Endometrium (tissue), 2 donors: Measurements from ENCODE around the gene DCAF8.

ENCODE experiments used
- FAIRE-seq: peaks from 2 replicates; lab custom pipeline; 2012; peaks lifted over from hg19 to GRCh38; lab: Jason Lieb, UNC
- donor health status: control.
- donor health status: control.

DCAF8 gene

DNA sequence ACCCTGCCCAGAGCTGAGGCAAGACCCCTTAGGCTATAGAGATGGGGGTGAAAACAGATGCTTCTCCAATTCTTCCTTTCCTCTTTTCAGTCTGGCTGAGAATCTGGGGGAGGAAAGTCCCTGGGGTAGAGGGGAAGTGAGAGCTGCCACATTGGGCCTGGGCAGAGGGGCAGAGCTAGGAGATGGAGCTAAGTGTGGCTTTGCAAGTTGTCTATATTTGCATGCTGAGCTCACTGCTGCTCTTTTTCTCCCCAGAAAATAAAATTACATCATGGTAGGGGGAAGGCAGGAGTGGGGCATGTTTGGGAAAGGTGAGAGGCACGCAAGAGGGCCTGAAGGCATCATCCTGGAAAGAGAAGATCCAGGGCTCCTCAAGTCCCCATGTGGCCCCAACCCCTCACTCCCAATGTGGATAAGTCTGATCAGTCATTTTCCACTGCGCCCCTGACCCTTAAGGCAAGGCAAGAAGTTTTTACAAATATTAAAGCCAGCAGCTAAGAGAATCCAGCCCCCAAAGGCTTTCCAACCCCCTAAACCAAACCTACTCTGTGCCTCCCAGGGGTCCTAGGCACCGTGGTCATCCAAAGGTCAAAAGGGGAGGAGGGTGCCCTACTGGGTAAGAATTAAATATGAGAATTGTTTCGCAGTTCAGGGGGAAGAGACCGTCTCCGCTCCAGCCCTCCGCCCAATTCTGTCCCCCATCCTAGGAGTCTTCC lies 57.7 kb downstream of the DCAF8 start:
- no peak for FAIRE-seq

DNA sequence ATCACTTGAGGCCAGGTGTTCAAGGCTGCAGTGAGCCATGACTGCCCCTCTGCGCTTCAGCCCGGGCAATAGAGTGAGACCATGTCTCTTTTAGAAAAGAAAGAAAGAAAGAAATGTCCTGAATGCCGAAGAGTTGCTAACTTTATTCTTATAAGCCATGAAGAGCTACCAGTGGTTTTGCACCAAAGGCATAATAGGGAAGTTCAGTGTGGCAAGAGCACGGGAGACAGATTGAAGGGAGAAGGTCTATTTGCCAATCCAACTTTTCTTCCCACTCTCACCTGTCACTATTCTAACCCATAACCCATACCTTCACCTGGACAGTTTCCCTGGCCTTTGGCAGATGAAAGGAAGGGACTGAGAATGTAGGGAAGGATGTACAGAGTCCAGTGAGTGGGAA lies 61.6 kb downstream of the DCAF8 start:
- no peak for FAIRE-seq

DNA sequence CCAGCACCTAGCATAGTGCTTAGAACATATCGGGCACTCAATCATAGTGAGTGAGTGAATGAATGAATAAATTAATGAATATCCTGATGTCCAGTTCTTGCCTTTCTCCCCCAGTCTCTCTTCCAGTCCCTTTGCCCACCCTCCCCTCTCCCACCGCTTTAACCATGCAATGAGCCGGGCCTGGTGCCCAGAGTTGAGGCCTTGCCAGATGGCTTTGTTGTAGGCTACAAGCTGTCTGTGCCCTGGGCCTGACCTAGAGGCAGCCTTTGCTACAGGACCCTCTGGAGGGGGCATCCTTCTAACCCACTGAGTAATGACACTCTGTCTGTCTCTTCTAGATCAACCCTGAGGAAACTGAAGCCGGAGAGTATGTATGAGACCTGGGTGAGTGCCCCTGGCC lies 65.1 kb downstream of the DCAF8 start:
- FAIRE-seq = no peak

DNA sequence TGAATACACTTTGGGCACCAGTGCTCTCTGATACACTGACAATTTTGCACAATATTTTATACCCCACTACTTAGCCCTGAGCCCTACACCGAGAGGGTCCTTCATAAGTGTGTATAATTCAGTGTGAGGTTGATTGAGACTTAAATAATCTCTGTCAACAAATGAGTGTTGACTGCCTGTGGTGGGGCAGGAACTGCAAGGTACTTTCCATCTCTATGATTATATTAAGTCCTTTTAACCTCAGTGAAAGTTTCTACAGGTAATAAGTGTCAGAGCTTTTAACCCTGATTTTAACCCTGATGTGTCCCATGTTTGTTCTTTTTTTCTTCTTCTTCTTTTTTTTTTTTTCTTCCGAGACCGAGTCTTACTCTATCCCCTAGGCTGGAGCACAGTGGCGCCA lies 66.2 kb downstream of the DCAF8 start:
- no peak for FAIRE-seq

DNA sequence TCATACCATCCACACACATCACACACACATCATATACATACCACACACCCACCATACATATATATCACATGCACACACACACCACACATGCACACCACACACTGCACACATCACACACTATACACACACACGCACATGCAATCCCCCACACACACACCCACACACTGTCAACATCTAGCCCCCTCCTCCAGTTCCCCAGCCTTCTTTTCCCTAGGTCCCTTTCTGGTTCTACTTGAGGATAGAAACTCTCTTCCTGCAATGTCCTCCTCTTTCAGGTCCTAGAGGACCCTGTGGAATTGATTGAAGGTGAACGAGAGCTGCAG lies 67.7 kb downstream of the DCAF8 start:
- no peak for FAIRE-seq

DNA sequence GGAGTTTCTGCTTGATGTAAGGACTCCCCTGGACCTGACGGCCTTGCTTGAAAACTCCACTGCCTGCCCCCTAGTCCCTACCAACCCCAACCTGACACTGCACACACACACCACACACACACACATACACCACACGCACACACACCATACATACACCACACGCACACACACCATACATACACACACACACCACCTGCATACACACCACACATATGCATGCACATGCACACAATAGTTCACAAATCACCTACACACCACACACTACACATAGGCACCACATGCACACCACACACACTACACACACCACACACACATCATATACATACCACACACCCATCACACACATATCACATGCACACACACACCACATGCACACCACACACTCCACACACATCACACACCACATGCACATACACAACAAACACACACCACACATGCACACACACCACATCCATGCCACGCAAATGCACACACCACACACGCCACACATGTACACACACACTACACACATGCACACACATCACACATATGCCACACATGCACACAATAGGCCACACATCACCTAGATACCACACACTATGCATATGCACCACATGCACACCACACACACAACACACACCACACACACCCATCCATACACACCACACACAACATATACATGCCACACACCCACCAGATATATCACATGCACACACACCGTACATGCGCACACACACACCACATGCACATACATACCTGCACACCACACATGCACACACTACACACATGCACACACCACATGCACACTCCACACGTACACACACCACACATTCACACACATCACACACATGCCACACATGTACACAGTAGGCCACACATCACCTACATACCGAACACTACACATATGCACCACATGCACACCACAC lies 68.3 kb downstream of the DCAF8 start:
- no peak for FAIRE-seq

DNA sequence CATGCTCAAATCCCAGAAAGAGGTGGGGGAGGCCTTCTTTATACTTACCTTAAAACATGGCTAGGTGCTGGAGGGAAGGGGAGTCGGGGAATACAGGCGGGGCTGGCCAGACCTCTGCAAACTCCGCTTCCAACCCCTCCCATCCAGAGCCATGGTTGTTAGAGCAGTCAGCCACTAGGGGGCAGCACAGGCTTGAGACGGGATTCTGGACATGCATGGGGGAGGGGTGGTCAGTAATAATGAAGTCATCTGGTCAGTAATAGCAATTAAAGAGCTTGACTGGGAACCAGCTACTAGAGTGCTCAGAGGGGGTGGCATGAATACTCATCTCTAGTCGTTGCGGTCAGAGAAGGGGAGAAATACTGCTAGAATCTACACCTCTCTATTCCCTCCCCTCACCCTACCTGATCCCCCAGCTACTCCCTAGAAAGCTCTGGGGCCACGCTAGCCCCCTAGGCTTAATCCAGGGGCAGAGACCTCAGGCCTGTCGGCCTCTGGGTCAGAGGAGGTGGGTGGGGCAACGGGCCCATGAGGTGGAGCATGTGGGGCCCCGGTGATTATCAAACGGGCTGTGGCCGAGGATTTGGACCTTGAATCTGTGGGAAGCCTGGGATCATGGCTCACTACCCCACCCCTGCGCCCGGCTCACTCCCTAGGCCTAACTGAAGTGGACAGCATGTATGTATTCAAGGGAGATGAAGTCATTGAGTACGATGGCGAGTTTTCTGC lies 69.1 kb downstream of the DCAF8 start:
- peak; percentile 15 for FAIRE-seq

DNA sequence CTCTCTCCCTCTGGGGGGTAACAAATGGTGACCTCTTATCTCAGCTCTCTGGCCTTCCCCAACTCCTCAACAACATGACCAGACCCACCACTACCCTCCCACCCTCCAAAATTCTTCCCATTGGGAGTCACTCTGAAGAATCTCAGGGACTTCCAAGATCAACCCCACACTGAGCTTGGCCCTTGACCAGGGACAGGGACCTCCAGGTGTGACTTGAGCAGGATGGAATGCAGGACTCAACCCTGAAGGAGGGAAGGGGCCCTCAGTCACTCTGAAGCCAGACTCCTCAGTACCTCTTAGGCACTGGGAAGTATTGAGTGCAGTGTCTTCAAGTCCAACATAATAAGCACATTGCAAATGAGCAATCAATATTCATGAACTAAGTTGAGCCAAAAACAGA lies 70.1 kb downstream of the DCAF8 start:
- FAIRE-seq = no peak

DNA sequence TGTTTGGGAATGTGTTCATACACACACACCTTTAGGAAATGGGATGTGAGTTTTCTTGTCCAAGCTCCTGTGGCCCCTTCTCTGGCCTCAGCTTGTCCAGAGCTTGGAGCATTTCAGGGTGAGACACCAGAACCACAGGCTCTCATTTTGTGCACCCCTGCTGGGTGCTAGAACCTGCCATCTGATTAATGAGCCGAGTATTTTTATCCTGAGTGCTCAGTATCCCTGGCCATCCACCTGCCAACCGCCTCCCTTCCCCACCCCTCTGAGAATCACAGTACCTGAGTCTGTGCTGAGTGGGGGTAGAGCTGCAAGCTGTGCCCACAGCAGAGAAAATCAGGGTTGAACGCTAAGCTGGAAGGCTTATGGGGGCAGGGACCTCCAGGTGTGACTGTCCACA lies 70.6 kb downstream of the DCAF8 start:
- no peak for FAIRE-seq

DNA sequence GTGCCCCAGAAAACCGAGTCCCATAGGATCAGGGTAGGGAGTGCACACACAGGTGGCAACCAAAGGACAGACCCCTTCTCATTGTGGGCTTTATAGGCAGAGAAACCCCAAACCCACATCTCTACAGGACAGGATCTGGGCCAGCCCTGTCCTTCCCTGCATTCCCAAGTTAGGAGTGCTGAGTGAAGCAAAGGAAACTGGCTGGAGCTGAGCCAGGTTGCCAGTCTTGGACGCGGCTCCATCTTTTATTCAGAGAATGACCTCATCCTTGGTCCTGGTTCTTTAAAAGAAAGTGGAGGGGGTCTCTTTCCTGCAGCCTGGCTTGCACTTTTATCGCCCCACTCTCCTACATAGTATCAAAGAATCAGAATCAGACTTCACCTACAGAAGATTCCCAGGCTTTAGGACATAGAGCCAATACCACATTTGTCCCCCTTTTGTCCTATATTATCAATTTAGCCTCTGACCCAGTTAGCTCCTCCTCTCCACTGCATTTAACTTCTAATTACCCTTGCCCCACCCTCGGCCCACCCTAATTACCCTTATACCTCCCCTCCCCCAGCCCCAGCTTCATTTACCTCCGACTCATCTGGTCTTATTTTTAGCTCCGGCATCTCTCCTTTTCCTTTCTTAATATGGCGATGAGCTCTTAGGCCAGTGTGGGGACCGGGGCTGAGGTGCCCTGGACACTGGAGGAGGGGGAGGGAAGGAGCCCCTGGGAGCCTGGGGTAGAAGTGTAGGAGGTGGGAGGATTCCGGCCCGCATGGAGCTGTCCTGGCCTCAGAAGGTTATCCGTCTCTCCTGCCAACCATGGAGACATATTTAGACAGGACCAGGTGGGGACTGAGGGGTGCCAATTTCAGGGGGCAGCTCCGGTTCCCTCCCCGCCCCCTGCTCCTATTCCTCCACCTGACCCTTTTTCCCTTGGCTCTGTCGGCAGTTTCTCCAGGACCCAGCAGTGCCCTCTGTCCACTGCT lies 72.4 kb downstream of the DCAF8 start, which contains the start of gene CASQ1:
Gene CASQ1 (plus strand): TSS at position 927 of the 977 bp plus-strand sequence. CDS start 177 bp downstream, outside the sequence.
- no peak for FAIRE-seq

DNA sequence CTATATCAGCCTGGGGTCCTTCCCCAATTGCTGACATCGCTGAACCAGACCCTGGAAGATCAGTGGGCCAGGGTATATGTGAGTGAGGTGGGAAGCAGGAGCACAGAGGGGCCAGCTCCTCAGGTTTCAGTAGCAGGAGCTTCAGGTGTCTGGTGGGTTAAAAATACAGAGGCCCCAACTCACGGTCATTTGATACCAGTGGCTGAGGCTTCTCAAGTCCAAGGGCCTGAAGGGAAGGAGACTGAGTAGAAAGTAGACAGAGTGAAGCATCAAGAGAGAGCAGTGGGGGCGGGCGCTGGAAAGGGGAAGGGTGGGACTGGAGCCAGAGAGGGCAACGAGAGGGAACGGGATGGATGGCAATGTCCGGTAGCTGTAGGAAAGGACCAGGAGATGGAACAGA lies 74.0 kb downstream of the DCAF8 start:
- FAIRE-seq = no peak

DNA sequence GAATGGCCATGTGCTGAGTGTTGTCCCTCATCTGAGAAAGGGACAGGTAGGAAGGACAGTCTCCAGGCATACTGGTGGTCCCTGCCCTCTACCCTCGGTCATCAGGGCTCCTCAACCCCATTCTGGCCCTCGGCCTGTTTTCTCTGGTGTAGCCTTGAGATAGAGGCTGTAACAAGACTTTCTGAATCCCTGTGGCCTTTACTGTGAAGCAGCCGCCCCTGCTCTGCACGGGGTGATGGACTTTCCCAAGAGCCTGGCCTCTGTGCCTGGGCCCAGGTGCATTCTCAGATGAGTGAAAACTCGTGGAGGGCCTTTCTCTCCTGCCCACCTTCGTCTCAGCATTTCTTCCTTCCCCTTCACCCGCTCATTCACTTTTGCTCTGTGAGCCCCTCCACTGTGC lies 74.9 kb downstream of the DCAF8 start:
- FAIRE-seq = no peak

DNA sequence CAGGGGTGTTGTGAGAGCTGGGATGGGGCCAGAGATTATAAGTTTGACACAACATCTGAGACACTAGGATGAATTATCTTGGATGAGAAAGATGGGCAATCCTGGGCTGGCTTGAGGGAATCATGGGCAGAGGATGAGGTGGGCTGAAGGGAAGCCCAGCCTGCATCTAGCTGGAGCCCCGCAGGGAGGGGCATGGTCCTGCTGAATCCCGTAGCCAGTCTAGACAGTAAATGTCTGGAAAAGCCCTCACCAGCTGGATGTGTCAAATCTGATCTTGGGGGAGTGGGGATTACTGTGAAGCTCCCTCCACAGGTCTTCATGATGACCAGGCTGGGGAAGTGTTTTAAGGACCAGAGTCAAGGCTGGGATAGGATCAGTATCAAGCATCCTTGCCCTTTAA lies 75.6 kb downstream of the DCAF8 start:
- no peak for FAIRE-seq

DNA sequence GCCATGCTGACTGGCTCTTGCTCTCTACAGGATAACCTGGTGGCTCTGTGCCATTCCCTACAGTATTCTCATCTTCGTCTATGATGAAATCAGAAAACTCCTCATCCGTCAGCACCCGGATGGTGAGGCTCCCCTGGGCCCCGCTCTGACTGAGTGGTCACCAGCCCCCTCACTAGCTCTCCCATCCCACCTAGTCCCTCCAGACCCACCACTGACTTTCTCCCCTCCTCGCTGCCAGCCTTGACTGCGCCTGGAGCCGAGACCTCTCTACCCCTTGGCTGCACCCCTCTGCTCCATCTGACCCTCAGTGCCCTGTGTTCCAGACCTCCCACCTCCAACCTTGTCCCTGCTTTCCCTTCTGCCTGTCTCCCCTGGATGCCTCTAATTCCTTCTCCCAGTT lies 76.1 kb downstream of the DCAF8 start:
- FAIRE-seq = no peak

DNA sequence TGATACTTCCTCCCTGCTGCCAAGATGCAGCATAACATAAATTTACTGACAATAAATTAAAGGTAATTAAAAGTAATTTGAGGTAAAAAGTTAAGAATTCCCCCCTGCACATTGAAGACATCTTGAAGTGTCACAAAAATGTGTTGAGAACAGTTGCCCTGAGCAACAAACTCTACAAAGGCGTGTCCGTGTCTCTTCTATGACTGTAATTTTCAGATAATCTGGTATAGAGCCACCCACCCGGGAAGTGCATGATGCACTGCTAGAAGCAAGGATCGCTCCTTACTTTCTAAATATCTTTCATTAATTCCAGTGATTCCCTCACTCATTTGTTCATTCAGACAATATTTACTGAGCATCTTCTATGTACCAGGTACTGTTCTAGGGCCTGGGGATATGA lies 83.0 kb downstream of the DCAF8 start:
- FAIRE-seq = no peak

DNA sequence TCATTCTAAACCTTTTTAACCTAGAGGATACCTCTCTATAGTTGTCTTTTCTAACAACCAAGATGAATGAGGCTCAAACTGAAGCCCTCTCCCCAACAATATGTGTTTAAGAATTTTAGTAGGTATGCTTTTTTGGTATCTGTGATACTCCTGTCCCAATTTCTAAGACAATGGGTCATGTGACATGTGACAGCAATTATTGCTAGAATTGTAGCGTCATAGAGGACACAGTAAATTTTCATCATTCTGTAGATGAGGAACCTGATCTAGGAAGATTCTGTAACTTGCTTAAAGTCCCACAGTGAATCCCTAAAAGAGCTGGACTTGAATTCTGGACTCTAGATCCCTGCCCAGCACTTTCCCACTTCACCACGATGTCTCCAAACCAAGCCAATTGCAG lies 83.6 kb downstream of the DCAF8 start:
- FAIRE-seq = no peak

DNA sequence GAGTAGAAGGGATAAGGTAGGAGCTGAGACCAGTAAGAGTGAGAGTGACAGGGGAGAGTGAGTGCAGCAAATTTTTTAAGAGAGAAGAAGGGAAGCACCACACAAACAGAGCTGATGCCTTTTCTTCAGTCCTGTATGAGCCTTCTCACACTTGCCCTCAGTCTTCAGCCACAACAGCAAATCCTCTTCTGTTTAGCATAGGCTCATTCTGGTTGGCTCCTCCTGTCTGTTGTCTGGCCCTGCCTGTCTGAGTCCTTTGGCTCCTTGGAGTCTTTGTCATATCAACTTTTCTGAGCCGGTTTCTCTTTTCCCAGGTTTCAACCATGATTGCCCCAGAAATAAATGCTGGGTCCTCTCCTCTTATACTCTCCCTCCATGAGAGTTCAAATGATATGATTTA lies 84.7 kb downstream of the DCAF8 start:
- FAIRE-seq = no peak

DNA sequence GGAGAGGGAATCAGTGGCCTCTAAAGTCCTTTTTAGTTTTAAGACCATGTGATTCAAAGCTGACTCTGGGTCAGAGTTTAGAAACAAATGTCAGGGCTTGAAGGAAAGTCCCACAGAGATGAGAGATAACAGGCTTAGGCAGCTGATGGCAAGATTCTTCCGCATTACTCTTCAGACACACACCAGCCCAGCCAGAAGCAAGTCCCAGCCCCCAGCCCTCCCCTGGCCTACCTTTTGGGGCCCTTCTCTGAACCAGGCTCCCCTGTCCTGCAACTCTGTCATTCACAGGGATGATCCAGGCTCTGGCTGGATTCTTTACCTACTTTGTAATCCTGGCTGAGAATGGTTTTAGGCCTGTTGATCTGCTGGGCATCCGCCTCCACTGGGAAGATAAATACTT lies 85.1 kb downstream of the DCAF8 start:
- FAIRE-seq = no peak

DNA sequence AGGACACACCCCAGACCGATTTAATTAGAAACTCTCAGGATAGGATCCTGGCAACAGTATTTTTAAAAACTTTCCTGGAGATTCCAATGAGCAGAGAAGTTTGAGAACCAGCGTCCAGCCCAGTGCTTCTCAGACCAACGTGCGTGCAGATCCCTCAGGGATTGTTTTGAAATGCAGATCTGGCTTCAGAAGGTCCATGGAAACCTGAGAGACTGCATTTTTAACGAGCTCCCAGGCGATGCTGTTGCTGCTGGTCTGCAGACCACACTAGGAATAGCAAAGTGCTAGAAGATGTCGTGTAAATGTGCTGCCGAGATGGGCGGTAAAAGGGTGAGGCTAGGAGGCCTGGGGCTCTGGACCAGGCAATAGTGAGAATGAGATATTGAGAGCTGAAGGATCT lies 90.4 kb downstream of the DCAF8 start:
- FAIRE-seq = no peak

DNA sequence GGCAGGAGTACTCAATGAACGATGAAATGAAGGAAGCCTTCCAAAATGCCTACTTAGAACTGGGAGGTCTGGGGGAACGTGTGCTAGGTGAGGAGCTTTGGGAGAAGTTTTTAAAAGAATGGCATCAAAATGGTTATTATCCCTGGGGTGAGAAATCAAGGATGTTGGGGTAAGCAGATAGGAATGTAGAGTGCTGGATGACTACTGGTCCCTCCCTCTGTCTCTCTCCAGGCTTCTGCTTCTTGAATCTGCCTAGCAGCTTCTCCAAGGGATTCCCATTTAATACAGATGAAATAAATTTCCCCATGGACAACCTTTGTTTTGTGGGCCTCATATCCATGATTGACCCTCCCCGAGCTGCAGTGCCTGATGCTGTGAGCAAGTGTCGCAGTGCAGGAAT lies 91.0 kb downstream of the DCAF8 start:
- no peak for FAIRE-seq

DNA sequence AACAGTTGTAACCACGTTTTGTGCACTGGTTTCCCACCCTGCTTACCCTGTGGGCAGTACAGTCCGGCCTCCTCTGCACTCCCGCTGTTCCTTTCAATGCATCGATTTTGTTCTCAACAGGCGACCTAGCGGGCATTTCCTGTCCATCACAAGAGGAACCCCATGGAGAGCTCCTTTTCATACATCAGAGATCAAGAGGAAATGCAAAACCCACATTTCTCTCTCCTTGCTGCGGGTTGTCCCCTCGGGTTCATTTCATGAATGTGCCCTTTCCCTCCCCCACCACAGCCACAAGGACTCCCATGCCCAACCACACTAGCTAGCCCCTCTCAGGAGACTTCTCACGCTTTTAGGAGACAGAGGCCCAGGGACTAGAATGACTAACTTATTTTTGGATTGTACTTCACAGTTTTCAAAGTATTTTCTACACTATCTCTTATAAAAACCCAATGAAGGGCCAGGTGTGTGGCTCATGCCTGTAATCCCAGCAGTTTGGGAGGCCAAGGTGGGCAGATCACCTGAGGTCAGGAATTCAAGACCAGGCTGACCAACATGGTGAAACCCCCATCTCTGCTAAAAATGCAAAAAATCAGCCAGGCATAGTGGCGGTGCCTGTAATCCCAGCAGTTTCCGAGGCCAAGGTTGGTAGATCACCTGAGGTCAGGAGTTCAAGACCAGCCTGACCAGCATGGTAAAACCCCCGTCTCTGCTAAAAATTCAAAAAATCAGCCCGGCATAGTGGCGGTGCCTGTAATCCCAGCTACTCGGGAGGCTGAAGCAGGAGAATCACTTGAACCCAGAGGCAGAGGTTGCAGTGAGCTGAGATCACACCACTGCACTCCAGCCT lies 92.6 kb downstream of the DCAF8 start:
- no peak for FAIRE-seq
